ENCODE data around the gene PADI6. TPM values are rescaled to one million over a fixed set of nuclear protein-coding genes. Genes with fewer than 3 reads are reported as not detected.

PADI6 gene
- polyA plus RNA-seq, 1 of the 3 experiments (the other 2 are of a cell fraction): not detected

DNA sequence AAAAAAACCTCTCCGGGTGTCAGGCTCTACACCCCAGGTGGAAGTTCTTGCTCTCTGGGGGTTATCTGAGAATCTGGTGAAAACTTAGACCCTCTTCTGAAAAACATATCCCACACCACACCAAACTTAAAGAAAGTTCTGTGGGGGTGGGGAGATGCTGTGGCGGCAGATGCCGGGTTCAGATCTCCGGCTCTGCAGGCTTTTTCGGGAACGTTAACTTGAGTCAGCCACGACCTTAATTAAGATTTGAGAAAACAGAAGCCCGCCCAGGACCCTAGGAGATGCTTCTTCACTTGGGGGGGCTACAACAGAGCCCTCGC, 65.2 kb downstream of the PADI6 start:
- Histone ChIP-seq H3K36me3 (replicated peaks in 1 of 2; ENCODE audit: control insufficient read depth in 1 of 2, insufficient read depth in 2 of 2, low read length in 1 of 2) (peaks cover 9 to 27% of the 10 kb centered on the region in 2 experiments), H3K27me3 (ENCODE audit: insufficient read depth) (no peaks in the 10 kb centered on the region), H3K79me2 (ENCODE audit: insufficient read depth) (peaks cover 72% of the 10 kb centered on the region), H3K9ac (peak overlapping the region; percentile 62), H2AFZ (ENCODE audit: low read depth) (no peak overlapping the region), H3F3A (replicated peaks; ENCODE audit: insufficient read depth) (peaks cover 17% of the 10 kb centered on the region), H3K27ac (ENCODE audit: low read depth in 2 of 2, low read length in 1 of 2) (peak overlapping the region in 1 of 2 experiments; percentile 44; a peak in 2 of 4 replicates), H3K4me1 (ENCODE audit: control insufficient read depth in 1 of 2, insufficient read depth in 2 of 2, low read depth in 1 of 2, low read length in 1 of 2) (peaks cover 25 to 32% of the 10 kb centered on the region in 2 experiments), H3K4me2 (peak overlapping the region; percentile 91), H3K9me2 (no peaks in the 10 kb centered on the region), H3K9me3 (no peaks in the 10 kb centered on the region), H4K20me1 (ENCODE audit: insufficient read depth) (peaks cover 46% of the 10 kb centered on the region), H3K4me3 (ENCODE audit: low read depth in 2 of 2, low read length in 1 of 2) (peak overlapping the region; percentile 71 to 86)
- POLR2A ChIA-PET: interaction anchor here (1.1 kb wide), 1 partner anchor 9 kb away, joined by 3 read pairs; no protein-coding TSS in a partner anchor
- WGBS (ENCODE audit: low lambda C conversion rate): 4% methylated on average over 6 of the region's 9 CpGs
- DNase-seq: no peak
- CTCF ChIA-PET: interaction anchor here (0.5 to 1.5 kb wide), 2 partner anchors 11 to 65 kb away, joined by 3 read pairs; no protein-coding TSS in a partner anchor
- TF ChIP-seq ELF1 (IDR thresholded peaks at IDR 0.05): no peak
- TF ChIP-seq RCOR1 (IDR thresholded peaks at IDR 0.05; ENCODE audit: low read length): no peak
- no peak for TF ChIP-seq MEF2A (IDR thresholded peaks at IDR 0.05; ENCODE audit: borderline replicate concordance, low read depth)
- TF ChIP-seq POLR2AphosphoS5 (IDR thresholded peaks at IDR 0.05; ENCODE audit: low read depth, low read length): no peak; the same call in 1 of the 2 replicates
- no peak for TF ChIP-seq TCF12 (IDR thresholded peaks at IDR 0.05)
- TF ChIP-seq FOSL2 (IDR thresholded peaks at IDR 0.05; ENCODE audit: borderline replicate concordance, low read depth): no peak
- TF ChIP-seq CHD2 (IDR thresholded peaks at IDR 0.05; ENCODE audit: low read length, partially characterized antibody): no peak
- TF ChIP-seq, protein P1, sequence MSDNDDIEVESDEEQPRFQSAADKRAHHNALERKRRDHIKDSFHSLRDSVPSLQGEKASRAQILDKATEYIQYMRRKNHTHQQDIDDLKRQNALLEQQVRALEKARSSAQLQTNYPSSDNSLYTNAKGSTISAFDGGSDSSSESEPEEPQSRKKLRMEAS (IDR thresholded peaks at IDR 0.05; ENCODE audit: low read depth): no peak
- TF ChIP-seq, protein P2, sequence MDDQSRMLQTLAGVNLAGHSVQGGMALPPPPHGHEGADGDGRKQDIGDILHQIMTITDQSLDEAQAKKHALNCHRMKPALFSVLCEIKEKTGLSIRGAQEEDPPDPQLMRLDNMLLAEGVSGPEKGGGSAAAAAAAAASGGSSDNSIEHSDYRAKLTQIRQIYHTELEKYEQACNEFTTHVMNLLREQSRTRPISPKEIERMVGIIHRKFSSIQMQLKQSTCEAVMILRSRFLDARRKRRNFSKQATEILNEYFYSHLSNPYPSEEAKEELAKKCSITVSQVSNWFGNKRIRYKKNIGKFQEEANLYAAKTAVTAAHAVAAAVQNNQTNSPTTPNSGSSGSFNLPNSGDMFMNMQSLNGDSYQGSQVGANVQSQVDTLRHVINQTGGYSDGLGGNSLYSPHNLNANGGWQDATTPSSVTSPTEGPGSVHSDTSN (IDR thresholded peaks at IDR 0.05): no peak
- no peak for TF ChIP-seq RAD21 (IDR thresholded peaks at IDR 0.05; ENCODE audit: low read length)
- no peak for TF ChIP-seq RFX5 (IDR thresholded peaks at IDR 0.05; ENCODE audit: low read length)
- TF ChIP-seq GATA2 (CRISPR knock-in tag; IDR thresholded peaks at IDR 0.05): no peak

DNA sequence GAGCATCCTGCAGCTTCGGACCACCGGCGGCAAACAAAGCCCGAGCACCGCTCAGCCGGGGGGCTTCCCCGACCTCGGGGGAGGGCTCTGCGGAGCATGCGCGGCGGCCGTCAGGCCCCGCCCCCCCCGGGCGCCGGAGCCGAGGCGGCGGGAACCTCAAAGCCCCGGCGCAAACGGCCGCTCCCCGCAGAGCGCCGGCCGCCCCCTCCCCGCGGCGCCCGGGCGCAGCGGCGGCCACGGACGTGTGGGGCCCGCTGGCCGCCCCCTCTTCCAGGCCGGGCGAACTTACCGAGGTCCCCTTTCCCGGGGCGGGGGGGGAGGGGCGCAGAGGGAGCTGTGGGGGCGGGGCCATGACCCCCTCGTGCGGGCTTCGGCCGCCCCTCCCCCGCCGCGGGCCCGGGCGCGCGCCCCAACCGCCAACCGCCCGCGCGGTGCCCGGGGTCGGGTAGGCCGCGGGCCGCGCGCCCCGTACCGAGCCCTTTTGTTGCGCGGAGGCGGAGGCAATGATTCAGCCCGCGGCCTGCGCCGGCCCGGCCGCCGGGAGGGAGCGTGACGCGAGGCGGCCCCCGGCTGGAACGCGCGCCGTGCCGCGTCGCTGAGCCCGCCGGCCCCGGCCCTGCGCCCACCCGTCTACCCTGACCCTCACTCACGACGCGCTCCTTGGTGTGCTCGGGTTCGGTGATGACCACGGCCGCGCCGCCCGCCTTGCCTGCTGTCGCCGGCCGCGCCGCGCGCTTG, 65.8 kb downstream of the PADI6 start:
- WGBS (ENCODE audit: low lambda C conversion rate): 0% methylated on average over 10 of the region's 115 CpGs
- POLR2A ChIA-PET: interaction anchor here (1.1 kb wide), 1 partner anchor 9 kb away, joined by 3 read pairs; no protein-coding TSS in a partner anchor
- Histone ChIP-seq H3K4me1 (ENCODE audit: control insufficient read depth in 1 of 2, insufficient read depth in 2 of 2, low read depth in 1 of 2, low read length in 1 of 2) (peaks cover 25 to 37% of the 10 kb centered on the region in 2 experiments), H3K9ac (peak overlapping the region; percentile 98), H3K4me3 (ENCODE audit: low read depth in 2 of 2, low read length in 1 of 2) (peak overlapping the region; percentile 86 to 99), H3K27ac (ENCODE audit: low read depth in 2 of 2, low read length in 1 of 2) (peak overlapping the region; percentile 97 to 98; a peak in 3 of 4 replicates), H2AFZ (ENCODE audit: low read depth) (no peak overlapping the region), H3K36me3 (replicated peaks in 1 of 2; ENCODE audit: control insufficient read depth in 1 of 2, insufficient read depth in 2 of 2, low read length in 1 of 2) (peaks cover 5 to 22% of the 10 kb centered on the region in 2 experiments), H3K4me2 (peak overlapping the region; percentile 91), H3K9me2 (no peaks in the 10 kb centered on the region), H3K79me2 (ENCODE audit: insufficient read depth) (peaks cover 67% of the 10 kb centered on the region), H3K9me3 (no peaks in the 10 kb centered on the region), H3K27me3 (ENCODE audit: insufficient read depth) (no peaks in the 10 kb centered on the region), H4K20me1 (ENCODE audit: insufficient read depth) (peaks cover 41% of the 10 kb centered on the region), H3F3A (replicated peaks; ENCODE audit: insufficient read depth) (peaks cover 22% of the 10 kb centered on the region)
- TF ChIP-seq MXI1 (IDR thresholded peaks at IDR 0.05; ENCODE audit: low read depth, low read length) (0 out of 2 replicates have a peak, but pooled peaks have one; percentile 7), GATA2 (CRISPR knock-in tag; IDR thresholded peaks at IDR 0.05) (no peak), TAF1 (IDR thresholded peaks at IDR 0.05; ENCODE audit: borderline replicate concordance, low read depth, low read length) (peak; percentile 15; the same call in 1 of the 2 replicates), NRF1 (IDR thresholded peaks at IDR 0.05; ENCODE audit: low read depth, low read length) (peak; percentile 69)
- DNase-seq: peak; percentile 96
- CTCF ChIA-PET: interaction anchor here (0.5 to 5.7 kb wide), 4 partner anchors 12 to 545 kb away, joined by 3 to 35 read pairs (median 3); no protein-coding TSS in a partner anchor
